Measurements from ENCODE around the gene IQCM.

GRCh38 chr4:149511558-149512298, 303.9 kb downstream of the IQCM start:
- TF ChIP-seq CTCF (conservative IDR thresholded peaks at IDR 0.05; ENCODE audit: low read length) (no peak), EZH2phosphoT487 (IDR thresholded peaks at IDR 0.05; ENCODE audit: borderline replicate concordance, low read depth, low read length) (no peak)
